B cell (primary cell): ENCODE results near the gene PCIF1. TPM values are rescaled to one million over a fixed set of nuclear protein-coding genes. Genes with fewer than 3 reads are reported as not detected.

Experiments
- ATAC-seq: fragments of 200-7000 bp; cut with Tn5 transposase; one replicate; pipeline ENCODE4 v1.10.0; 2021; ENCODE audit warnings: low read depth, mild to moderate bottlenecking, moderate number of reproducible peaks, moderate library complexity
- CTCF ChIA-PET: fragments of 350-600 bp; sonication (Branson Sonifier 250); formaldehyde crosslinking; loops from one replicate; lab custom pipeline; 2021; ENCODE audit warnings: antibody characterized with exemption, inconsistent platforms; lab: Charles Lee
- POLR2A ChIA-PET: fragments of 350-600 bp; sonication (Branson Sonifier 250); formaldehyde crosslinking; loops from one replicate; lab custom pipeline; 2021; ENCODE audit warnings: antibody characterized with exemption; lab: Charles Lee
- DNase-seq: peaks from one replicate; pipeline ENCODE4 v3.0.0; 2013
- H2AFZ ChIP-seq: 2 replicates; pipeline ENCODE4 v1.6.1; 2012; ENCODE audit warnings: mild to moderate bottlenecking, low read depth, low read length; ENCODE audit not compliant: insufficient read depth, poor library complexity, severe bottlenecking
- H3K27ac ChIP-seq, 2 donors: 1 replicate in 1 of 2; 2 replicates in 1 of 2; pipeline ENCODE4 v1.5.1; 2012 to 2013; ENCODE audit warnings: low read length in 2 of 2, mild to moderate bottlenecking in 2 of 2, moderate library complexity in 1 of 2
- H3K27me3 ChIP-seq, 4 experiments: fragments of 200-600 bp in 1 of 4; sonication (generic) in 1 of 4; replicated peaks in 1 of 4; 1 replicate in 2 of 4; 2 replicates in 2 of 4; pipeline versions ENCODE4 v1.6.1 to v1.7.0; 2013 to 2016; ENCODE audit warnings: low read length in 3 of 4, mild to moderate bottlenecking in 2 of 4, mixed read lengths in 1 of 4, moderate library complexity in 1 of 4; ENCODE audit not compliant: insufficient read depth in 4 of 4, control insufficient read depth in 3 of 4; ENCODE audit errors: control extremely low read depth in 1 of 4
- H3K36me3 ChIP-seq, 2 experiments: replicated peaks in 1 of 2; 1 replicate in 1 of 2; 2 replicates in 1 of 2; pipeline versions ENCODE4 v1.6.1 to v1.7.1; 2013; ENCODE audit warnings: low read length in 1 of 2; ENCODE audit not compliant: insufficient read depth in 2 of 2, control insufficient read depth in 1 of 2; ENCODE audit errors: control extremely low read depth in 1 of 2, extremely low read depth in 1 of 2
- H3K4me1 ChIP-seq, 2 donors: fragments of 200-600 bp in 1 of 2; sonication (generic) in 1 of 2; 1 replicate in 1 of 2; 2 replicates in 1 of 2; pipeline versions ENCODE4 v1.5.1 to v1.6.1; 2013 to 2017; ENCODE audit warnings: low read length in 2 of 2; ENCODE audit not compliant: control insufficient read depth in 2 of 2, insufficient read depth in 2 of 2
- H3K4me2 ChIP-seq: replicated peaks from 2 replicates; pipeline ENCODE3; 2012; ENCODE audit warnings: mild to moderate bottlenecking, low read depth, low read length; ENCODE audit not compliant: poor library complexity, severe bottlenecking
- H3K4me3 ChIP-seq, 5 experiments: fragments of 200-600 bp in 1 of 5; sonication (generic) in 1 of 5; 1 replicate in 3 of 5; 2 replicates in 2 of 5; pipeline versions ENCODE4 v1.5.1 to v1.7.0; 2011 to 2016; ENCODE audit warnings: low read length in 4 of 5, mild to moderate bottlenecking in 4 of 5, low read depth in 2 of 5, control low read depth in 1 of 5, moderate library complexity in 1 of 5; ENCODE audit not compliant: insufficient read depth in 1 of 5; ENCODE audit errors: control extremely low read depth in 1 of 5, extremely low read depth in 1 of 5
- H3K79me2 ChIP-seq: fragments of 200-600 bp; sonication (generic); one replicate; pipeline ENCODE4 v1.6.0; 2016; ENCODE audit warnings: low read length; ENCODE audit not compliant: control insufficient read depth, insufficient read depth
- H3K9ac ChIP-seq: fragments of 200-600 bp; sonication (generic); 2 replicates; pipeline ENCODE4 v1.6.1; 2017; ENCODE audit warnings: mild to moderate bottlenecking, low read length, moderate library complexity
- H3K9me3 ChIP-seq, 3 donors: one replicate each; pipeline versions ENCODE4 v1.6.1 to v1.7.1; 2013; ENCODE audit warnings: low read length in 2 of 3; ENCODE audit not compliant: control insufficient read depth in 2 of 3, insufficient read depth in 1 of 3; ENCODE audit errors: control extremely low read depth in 1 of 3
- H4K20me1 ChIP-seq: 2 replicates; pipeline ENCODE4 v1.6.0; 2012; ENCODE audit warnings: mild to moderate bottlenecking, low read length; ENCODE audit not compliant: insufficient read depth, control insufficient read depth, poor library complexity, severe bottlenecking
- H3K27ac Mint-ChIP-seq: one replicate; pipeline ENCODE4 v1.8.0; 2021; ENCODE audit warnings: mixed read lengths
- H3K27me3 Mint-ChIP-seq: one replicate; pipeline ENCODE4 v1.8.0; 2021; ENCODE audit warnings: mixed read lengths
- H3K4me1 Mint-ChIP-seq: one replicate; pipeline ENCODE4 v1.8.0; 2021; ENCODE audit warnings: mixed read lengths
- H3K4me3 Mint-ChIP-seq: one replicate; pipeline ENCODE4 v1.8.0; 2021; ENCODE audit warnings: mixed read lengths
- H3K9me3 Mint-ChIP-seq: one replicate; pipeline ENCODE4 v1.8.0; 2022; ENCODE audit warnings: mixed read lengths; ENCODE audit not compliant: insufficient read depth
- CTCF ChIP-seq: fragments of 200-600 bp; IDR thresholded peaks from one replicate; pipeline ENCODE4 v1.8.0; 2022; ENCODE audit warnings: antibody characterized with exemption, mild to moderate bottlenecking
- EZH2 ChIP-seq: IDR thresholded peaks from 2 replicates; pipeline ENCODE4 v1.6.1; 2012; ENCODE audit warnings: borderline replicate concordance, low read depth, mild to moderate bottlenecking, moderate library complexity, low read length; ENCODE audit not compliant: insufficient read depth, poor library complexity, severe bottlenecking
- WGBS: methylation state at CpG from one replicate; pipeline ENCODE4 v1.1.5; 2013; ENCODE audit warnings: missing lambda C conversion rate; ENCODE audit not compliant: insufficient coverage; 5-methylcytosine and 5-hydroxymethylcytosine counted together
- intact Hi-C: fragments of 100-400 bp; cut with micrococcal nuclease; formaldehyde crosslinking; loops from one replicate; pipeline ENCODE4 v1.10.0; 2022
- polyA plus RNA-seq: library from polyadenylated mRNA; depleted of rRNA; stranded (reverse); fragments of >200 nt; gene quantifications from 2 replicates; pipeline ENCODE4 v1.2.3, GENCODE V29; 2012
- total RNA-seq, 2 donors: library from RNA; stranded (reverse); fragments of 120-200 nt in 1 of 2; gene quantifications; 1 replicate in 1 of 2; 2 replicates in 1 of 2; pipeline versions ENCODE4 v1.2.3 to v1.2.4, GENCODE V29; 2013 to 2022

Gene PCIF1
- total and polyA plus RNA-seq, 2 donors (not counting 1 experiment from before 2014, with no cell fraction given) = 74.2 to 79.2 TPM

GRCh38 chr20:45902199-45902701 lies 32.2 kb upstream of the PCIF1 start:
- H3K27me3 ChIP-seq = no peaks in the 10 kb centered on the region
- no peaks in the 10 kb centered on the region for H3K9me3 Mint-ChIP-seq
- no peak overlapping the region for H3K4me3 ChIP-seq
- POLR2A ChIA-PET = no interaction called here
- TF ChIP-seq EZH2 (no peak), CTCF (no peak)
- H4K20me1 ChIP-seq = no peaks in the 10 kb centered on the region
- H3K27ac Mint-ChIP-seq = no peak overlapping the region
- H2AFZ ChIP-seq = no peak overlapping the region
- H3K9ac ChIP-seq = no peak overlapping the region
- DNase-seq (no peak), ATAC-seq (no peak)
- no peaks in the 10 kb centered on the region for H3K79me2 ChIP-seq
- no peak overlapping the region for H3K27ac ChIP-seq
- no peak overlapping the region for H3K4me2 ChIP-seq
- 82% methylated on average over 14 of the region's 14 CpGs for WGBS
- peaks cover 0 to 8% of the 10 kb centered on the region in 2 experiments for H3K36me3 ChIP-seq
- CTCF ChIA-PET = interaction anchor here (0.6 to 1.4 kb wide), 2 partner anchors 68 to 204 kb away, joined by 3 to 4 read pairs; no protein-coding TSS in a partner anchor
- peaks cover 9% of the 10 kb centered on the region for H3K4me1 Mint-ChIP-seq
- intact Hi-C loops = no loop called here
- H3K4me3 Mint-ChIP-seq = no peak overlapping the region
- peaks cover 0 to 7% of the 10 kb centered on the region in 2 donors for H3K4me1 ChIP-seq
- H3K9me3 ChIP-seq = no peaks in the 10 kb centered on the region
- no peaks in the 10 kb centered on the region for H3K27me3 Mint-ChIP-seq

- Mint-ChIP-seq H3K27ac (no peak overlapping the region), H3K4me1 (peaks cover 9% of the 10 kb centered on the region), H3K4me3 (no peak overlapping the region), H3K9me3 (no peaks in the 10 kb centered on the region), H3K27me3 (no peaks in the 10 kb centered on the region)
- DNase-seq (no peak), ATAC-seq (no peak)
- intact Hi-C loops = no loop called here
- TF ChIP-seq CTCF (no peak), EZH2 (no peak)
- ChIA-PET CTCF (interaction anchor here (1.0 kb wide), 1 partner anchor 17 kb away, joined by 7 read pairs; no protein-coding TSS in a partner anchor), POLR2A (no interaction called here)
- no peaks in the 10 kb centered on the region for H3K9me3 ChIP-seq
- no peaks in the 10 kb centered on the region for H3K27me3 ChIP-seq
- 69% methylated on average over 11 of the region's 16 CpGs for WGBS
- no peak overlapping the region for H2AFZ ChIP-seq
- H3K9ac ChIP-seq = no peak overlapping the region
- no peak overlapping the region for H3K4me3 ChIP-seq
- no peaks in the 10 kb centered on the region for H3K79me2 ChIP-seq
- H3K36me3 ChIP-seq = no peaks in the 10 kb centered on the region
- H3K27ac ChIP-seq = no peak overlapping the region
- H4K20me1 ChIP-seq = no peaks in the 10 kb centered on the region
- peaks cover 0 to 7% of the 10 kb centered on the region in 2 donors for H3K4me1 ChIP-seq
- H3K4me2 ChIP-seq = no peak overlapping the region
Observed at GRCh38 chr20:45904583-45905504, 29.6 kb upstream of the PCIF1 start.
